ENCODE measurements around the gene KIF19.

DNA sequence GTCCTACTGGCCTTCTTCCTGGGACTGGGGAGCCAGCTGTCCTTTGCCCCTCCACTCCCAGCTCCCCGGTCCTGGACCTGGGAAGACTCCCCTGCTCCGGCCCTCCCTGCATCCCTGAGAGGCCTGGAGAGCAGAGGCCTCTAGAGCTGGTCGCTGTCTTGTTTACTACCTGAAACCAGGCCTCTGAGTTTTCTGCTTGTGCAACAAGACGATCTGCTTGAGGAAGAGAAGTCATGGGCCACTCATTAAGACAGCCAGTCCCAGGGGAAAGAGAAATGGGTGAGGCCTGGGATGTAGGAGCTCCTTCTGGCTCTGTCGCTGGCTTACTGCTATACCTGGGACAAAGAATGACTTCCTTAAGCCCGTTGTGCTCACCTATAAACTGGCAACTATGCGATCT lies 76.0 kb downstream of the KIF19 start:
- TF ChIP-seq, protein P1, sequence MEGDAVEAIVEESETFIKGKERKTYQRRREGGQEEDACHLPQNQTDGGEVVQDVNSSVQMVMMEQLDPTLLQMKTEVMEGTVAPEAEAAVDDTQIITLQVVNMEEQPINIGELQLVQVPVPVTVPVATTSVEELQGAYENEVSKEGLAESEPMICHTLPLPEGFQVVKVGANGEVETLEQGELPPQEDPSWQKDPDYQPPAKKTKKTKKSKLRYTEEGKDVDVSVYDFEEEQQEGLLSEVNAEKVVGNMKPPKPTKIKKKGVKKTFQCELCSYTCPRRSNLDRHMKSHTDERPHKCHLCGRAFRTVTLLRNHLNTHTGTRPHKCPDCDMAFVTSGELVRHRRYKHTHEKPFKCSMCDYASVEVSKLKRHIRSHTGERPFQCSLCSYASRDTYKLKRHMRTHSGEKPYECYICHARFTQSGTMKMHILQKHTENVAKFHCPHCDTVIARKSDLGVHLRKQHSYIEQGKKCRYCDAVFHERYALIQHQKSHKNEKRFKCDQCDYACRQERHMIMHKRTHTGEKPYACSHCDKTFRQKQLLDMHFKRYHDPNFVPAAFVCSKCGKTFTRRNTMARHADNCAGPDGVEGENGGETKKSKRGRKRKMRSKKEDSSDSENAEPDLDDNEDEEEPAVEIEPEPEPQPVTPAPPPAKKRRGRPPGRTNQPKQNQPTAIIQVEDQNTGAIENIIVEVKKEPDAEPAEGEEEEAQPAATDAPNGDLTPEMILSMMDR (conservative IDR thresholded peaks at IDR 0.05; ENCODE audit: low read depth, low read length): no peak
- no peak for TF ChIP-seq EZH2 (IDR thresholded peaks at IDR 0.05; ENCODE audit: low read length, unreplicated experiment)
- TF ChIP-seq EZH2phosphoT487 (IDR thresholded peaks at IDR 0.05; ENCODE audit: borderline replicate concordance, low read length): no peak
